ENCODE data around the gene VILL.

The VILL gene

DNA sequence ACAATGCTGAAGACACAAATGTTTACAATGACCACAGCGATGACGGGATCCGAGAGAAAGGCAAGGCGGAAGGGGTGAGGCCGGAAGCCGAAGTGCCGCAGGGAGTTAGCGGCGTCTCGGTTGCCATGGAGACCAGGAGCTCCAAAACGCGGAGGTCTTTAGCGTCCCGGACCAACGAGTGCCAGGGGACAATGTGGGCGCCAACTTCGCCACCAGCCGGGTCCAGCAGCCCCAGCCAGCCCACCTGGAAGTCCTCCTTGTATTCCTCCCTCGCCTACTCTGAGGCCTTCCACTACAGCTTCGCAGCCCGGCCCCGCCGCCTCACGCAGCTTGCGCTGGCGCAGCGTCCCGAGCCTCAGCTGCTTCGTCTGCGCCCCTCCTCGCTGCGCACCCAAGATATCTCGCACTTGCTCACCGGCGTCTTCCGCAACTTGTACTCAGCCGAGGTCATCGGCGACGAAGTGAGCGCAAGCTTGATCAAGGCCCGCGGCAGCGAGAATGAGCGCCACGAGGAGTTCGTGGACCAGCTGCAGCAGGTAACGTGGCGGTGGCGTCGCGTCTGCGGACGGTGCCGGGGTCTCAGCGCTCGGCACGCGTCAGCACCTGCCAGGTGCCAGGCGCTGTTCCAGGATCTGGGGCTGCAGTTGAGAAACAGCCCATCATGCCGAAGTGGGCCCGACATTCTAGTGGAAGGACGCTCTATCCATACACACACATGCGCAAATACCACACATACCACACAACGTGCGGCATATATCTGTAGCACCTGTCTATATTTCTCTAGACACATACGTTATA lies 48.7 kb downstream of the VILL start, which contains the start of gene DLEC1:
Gene DLEC1, plus strand, starts transcription at position 108 of the 798 bp plus-strand sequence. Its CDS starts 18 bp downstream, at position 126.
- TF ChIP-seq, protein P1, sequence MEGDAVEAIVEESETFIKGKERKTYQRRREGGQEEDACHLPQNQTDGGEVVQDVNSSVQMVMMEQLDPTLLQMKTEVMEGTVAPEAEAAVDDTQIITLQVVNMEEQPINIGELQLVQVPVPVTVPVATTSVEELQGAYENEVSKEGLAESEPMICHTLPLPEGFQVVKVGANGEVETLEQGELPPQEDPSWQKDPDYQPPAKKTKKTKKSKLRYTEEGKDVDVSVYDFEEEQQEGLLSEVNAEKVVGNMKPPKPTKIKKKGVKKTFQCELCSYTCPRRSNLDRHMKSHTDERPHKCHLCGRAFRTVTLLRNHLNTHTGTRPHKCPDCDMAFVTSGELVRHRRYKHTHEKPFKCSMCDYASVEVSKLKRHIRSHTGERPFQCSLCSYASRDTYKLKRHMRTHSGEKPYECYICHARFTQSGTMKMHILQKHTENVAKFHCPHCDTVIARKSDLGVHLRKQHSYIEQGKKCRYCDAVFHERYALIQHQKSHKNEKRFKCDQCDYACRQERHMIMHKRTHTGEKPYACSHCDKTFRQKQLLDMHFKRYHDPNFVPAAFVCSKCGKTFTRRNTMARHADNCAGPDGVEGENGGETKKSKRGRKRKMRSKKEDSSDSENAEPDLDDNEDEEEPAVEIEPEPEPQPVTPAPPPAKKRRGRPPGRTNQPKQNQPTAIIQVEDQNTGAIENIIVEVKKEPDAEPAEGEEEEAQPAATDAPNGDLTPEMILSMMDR (IDR thresholded peaks at IDR 0.05; ENCODE audit: borderline replicate concordance, control extremely low read depth, extremely low read depth, insufficient read depth, missing control alignments) = peak; percentile 1
- in situ Hi-C loops (cut with MboI; ENCODE audit: low sequenced_read_pairs, unreplicated experiment) = no loop called here
- DNase-seq (ENCODE audit: low spot score) = peak; percentile 88

DNA sequence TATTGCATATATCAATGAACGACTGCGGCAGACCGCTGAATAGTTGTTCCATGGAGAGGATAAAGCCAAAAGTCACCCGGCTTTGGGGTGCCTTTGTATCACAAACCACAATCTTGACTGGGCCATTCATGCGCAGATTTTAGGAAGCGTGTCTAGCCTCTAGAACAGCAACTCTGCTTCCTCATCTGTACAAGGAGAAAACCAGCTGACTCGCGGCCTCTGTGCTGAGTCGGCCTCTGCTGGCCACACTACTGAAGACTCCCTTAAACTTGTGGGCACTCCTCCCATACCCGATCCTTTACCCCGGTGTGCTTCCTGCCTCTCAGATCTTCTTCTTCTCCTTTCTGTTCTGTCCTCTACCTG lies 49.3 kb downstream of the VILL start:
- TF ChIP-seq, protein P1 (IDR thresholded peaks at IDR 0.05; ENCODE audit: borderline replicate concordance, control extremely low read depth, extremely low read depth, insufficient read depth, missing control alignments) = peak; percentile 20
- in situ Hi-C loops (cut with MboI; ENCODE audit: low sequenced_read_pairs, unreplicated experiment) = no loop called here
- DNase-seq (ENCODE audit: low spot score) = peak; percentile 66

DNA sequence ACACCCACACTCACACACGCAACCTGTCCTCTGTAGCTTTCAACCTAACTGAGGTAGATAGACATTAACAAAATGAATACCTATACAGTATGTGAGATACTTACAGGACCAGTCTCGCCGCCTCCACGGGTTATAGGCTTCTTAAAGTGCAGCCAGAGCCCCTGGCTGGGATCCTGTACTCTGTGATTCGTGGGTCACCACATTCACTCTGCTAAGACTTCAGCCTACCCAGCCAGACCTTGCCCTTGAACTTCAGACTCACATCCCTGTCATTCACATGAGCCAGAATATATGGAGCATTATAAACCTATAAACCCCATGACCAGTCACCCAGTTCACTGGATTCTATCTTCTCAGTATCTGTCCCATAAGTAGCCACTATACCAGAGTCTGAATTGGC lies 49.8 kb downstream of the VILL start:
- TF ChIP-seq, protein P1 (IDR thresholded peaks at IDR 0.05; ENCODE audit: borderline replicate concordance, control extremely low read depth, extremely low read depth, insufficient read depth, missing control alignments) = no peak
- no peak for DNase-seq (ENCODE audit: low spot score)
- in situ Hi-C loops (cut with MboI; ENCODE audit: low sequenced_read_pairs, unreplicated experiment) = no loop called here

DNA sequence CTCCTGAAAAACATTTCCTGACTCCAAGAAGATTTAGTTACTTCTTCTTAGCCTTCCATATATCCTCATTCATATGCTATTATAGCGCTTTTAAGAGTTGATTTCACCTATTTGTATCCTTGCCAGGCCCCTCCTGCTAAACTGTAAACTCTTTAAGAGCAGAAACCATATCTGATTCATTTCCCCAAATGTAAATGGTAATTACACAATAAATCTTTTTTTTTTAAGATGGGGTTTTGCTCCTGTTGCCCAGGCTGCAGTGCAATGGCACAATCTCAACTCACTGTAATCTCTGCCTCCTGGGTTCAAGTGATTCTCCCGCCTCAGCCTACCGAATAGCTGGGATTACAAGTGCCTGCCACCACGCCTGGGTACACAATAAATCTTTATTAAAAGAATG lies 52.9 kb downstream of the VILL start:
- DNase-seq (ENCODE audit: low spot score) = no peak
- in situ Hi-C loops (cut with MboI; ENCODE audit: low sequenced_read_pairs, unreplicated experiment) = no loop called here
- TF ChIP-seq, protein P1 (IDR thresholded peaks at IDR 0.05; ENCODE audit: borderline replicate concordance, control extremely low read depth, extremely low read depth, insufficient read depth, missing control alignments) = no peak

DNA sequence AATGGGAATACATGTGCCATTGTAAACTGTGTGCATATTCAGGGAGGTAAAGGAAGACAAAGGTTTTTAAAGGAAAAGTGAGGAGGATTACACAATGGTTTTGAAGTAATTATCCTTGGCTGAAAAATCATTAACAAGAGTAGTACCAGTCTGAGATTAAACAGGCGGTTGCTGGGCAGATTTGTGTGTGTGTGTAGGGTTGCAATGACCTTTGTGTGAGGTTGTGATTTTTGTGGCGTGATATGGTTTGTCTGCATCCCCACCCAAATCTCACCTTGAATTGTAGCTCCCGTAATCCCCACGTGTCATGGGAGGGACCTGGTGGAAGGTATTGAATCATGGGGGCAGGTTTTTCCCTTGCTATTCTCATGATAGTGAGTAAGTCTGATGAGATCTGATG lies 55.4 kb downstream of the VILL start:
- in situ Hi-C loops (cut with MboI; ENCODE audit: low sequenced_read_pairs, unreplicated experiment) = no loop called here
- no peak for DNase-seq (ENCODE audit: low spot score)
- TF ChIP-seq, protein P1 (IDR thresholded peaks at IDR 0.05; ENCODE audit: borderline replicate concordance, control extremely low read depth, extremely low read depth, insufficient read depth, missing control alignments) = no peak

DNA sequence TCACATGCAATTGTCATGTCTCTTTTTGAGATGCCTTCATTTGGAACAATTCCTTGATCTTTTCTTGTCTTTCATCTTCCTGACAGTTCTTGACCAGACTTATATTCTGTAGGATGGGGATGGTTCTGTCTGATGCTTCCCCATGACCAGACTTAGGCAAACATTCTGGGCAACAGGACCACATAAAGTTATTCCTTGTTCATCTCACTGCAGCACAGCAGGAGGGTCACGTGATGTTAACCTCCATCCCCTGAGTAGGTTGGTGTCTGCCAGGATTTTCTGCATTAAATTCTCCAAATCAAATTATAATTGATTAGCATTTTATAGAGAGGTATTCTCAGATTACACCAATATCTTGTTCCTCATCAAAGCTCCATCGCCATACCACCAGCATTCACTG lies 56.2 kb downstream of the VILL start:
- DNase-seq (ENCODE audit: low spot score) = no peak
- in situ Hi-C loops (cut with MboI; ENCODE audit: low sequenced_read_pairs, unreplicated experiment) = no loop called here
- TF ChIP-seq, protein P1 (IDR thresholded peaks at IDR 0.05; ENCODE audit: borderline replicate concordance, control extremely low read depth, extremely low read depth, insufficient read depth, missing control alignments) = no peak

Measured in GM13976 (cell line).